Glutamatergic neuron (in vitro differentiated cells): ENCODE measurements around the gene ATP2B2. TPM values are rescaled to one million over a fixed set of nuclear protein-coding genes. Genes with fewer than 3 reads are reported as not detected.
"Not testable (repeated sequence)": the region's sequence is repeated elsewhere in the genome, so short reads cannot be mapped to it uniquely, and the experiment has no call there.

Experiments used
- DNase-seq: peaks from one replicate; pipeline ENCODE4 v3.0.0; 2022
- H3K27ac Mint-ChIP-seq: one replicate; pipeline ENCODE4 v1.8.0; 2020; ENCODE audit warnings: mild to moderate bottlenecking, mixed read lengths, inconsistent platforms; ENCODE audit not compliant: unreplicated experiment
- H3K27me3 Mint-ChIP-seq: one replicate; pipeline ENCODE4 v1.8.0; 2020; ENCODE audit warnings: mild to moderate bottlenecking, moderate library complexity, mixed read lengths, inconsistent platforms; ENCODE audit not compliant: unreplicated experiment
- H3K36me3 Mint-ChIP-seq: one replicate; pipeline ENCODE4 v1.8.0; 2020; ENCODE audit warnings: mild to moderate bottlenecking, mixed read lengths, inconsistent platforms; ENCODE audit not compliant: unreplicated experiment
- H3K4me1 Mint-ChIP-seq: one replicate; pipeline ENCODE4 v1.8.0; 2020; ENCODE audit warnings: mild to moderate bottlenecking, low read depth, mixed read lengths, inconsistent platforms; ENCODE audit not compliant: unreplicated experiment
- H3K4me3 Mint-ChIP-seq: one replicate; pipeline ENCODE4 v1.8.0; 2020; ENCODE audit warnings: mild to moderate bottlenecking, mixed read lengths, inconsistent platforms; ENCODE audit not compliant: unreplicated experiment
- H3K9me3 Mint-ChIP-seq: one replicate; pipeline ENCODE4 v1.8.0; 2020; ENCODE audit warnings: mild to moderate bottlenecking, moderate library complexity, mixed read lengths, inconsistent platforms; ENCODE audit not compliant: unreplicated experiment
- total RNA-seq: library from RNA; stranded (reverse); fragmentation: NEBNext Ultra II Directional; extraction: Animal tissue kit (Norgen Biotek cat#: 25700); gene quantifications from one replicate; pipeline ENCODE4 v1.2.1, GENCODE V29; 2021; ENCODE audit not compliant: unreplicated experiment
- TF ChIP-seq, protein P1 (sequence below): fragments of 200-600 bp; sonication (generic); IDR thresholded peaks from one replicate; pipeline ENCODE4 v1.5.0; 2021; ENCODE audit not compliant: partially characterized antibody, unreplicated experiment

ATP2B2 gene
- total RNA-seq, 1 donor from 2014 or later, result 31.2 TPM

DNA sequence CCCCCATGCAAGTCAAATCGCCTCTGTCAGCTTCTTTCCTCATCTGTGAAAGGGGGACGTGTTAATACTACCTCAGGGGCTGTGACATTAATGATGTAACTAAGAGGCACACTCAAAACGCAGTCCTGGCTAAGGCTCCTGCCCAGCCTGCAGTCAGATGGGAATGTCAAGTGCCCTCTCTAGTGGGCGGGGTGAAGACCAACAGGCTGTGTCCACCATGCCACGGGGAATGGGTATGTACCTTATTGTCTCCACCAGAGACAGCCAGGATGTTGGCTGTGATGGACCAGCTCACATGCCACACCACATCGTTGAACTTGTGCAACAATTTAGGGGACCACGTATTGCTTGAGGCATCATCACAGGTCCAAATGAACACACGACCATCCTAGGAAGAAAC, 201.6 kb downstream of the ATP2B2 start:
- no peak for DNase-seq
- peaks cover 11% of the 10 kb centered on the region for H3K4me1 Mint-ChIP-seq
- peaks cover 5% of the 10 kb centered on the region for H3K27me3 Mint-ChIP-seq
- no peak overlapping the region for H3K4me3 Mint-ChIP-seq
- H3K9me3 Mint-ChIP-seq, result no peaks in the 10 kb centered on the region
- no peak overlapping the region for H3K27ac Mint-ChIP-seq
- H3K36me3 Mint-ChIP-seq, result peaks cover 5% of the 10 kb centered on the region
- TF ChIP-seq, protein P1, sequence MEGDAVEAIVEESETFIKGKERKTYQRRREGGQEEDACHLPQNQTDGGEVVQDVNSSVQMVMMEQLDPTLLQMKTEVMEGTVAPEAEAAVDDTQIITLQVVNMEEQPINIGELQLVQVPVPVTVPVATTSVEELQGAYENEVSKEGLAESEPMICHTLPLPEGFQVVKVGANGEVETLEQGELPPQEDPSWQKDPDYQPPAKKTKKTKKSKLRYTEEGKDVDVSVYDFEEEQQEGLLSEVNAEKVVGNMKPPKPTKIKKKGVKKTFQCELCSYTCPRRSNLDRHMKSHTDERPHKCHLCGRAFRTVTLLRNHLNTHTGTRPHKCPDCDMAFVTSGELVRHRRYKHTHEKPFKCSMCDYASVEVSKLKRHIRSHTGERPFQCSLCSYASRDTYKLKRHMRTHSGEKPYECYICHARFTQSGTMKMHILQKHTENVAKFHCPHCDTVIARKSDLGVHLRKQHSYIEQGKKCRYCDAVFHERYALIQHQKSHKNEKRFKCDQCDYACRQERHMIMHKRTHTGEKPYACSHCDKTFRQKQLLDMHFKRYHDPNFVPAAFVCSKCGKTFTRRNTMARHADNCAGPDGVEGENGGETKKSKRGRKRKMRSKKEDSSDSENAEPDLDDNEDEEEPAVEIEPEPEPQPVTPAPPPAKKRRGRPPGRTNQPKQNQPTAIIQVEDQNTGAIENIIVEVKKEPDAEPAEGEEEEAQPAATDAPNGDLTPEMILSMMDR, result no peak

DNA sequence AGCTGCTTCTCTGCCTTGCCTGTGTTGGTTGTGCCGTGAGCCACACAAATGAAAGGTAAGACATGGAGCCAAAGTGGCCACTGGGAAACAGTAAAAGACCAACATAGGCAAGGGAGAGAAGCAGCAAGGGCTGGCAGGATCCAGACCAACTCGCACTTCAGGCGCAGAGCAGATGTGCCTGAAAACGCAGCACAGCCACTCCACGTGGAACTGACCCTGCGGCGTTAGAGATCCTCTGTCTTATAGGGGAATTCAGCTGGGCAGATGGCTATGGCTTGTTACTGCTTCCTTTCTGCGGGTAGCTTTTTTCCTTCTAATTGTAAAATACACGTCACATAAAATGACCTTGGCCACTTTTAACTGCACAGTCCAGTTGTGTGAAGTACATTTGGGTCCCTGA, 202.3 kb downstream of the ATP2B2 start:
- Mint-ChIP-seq H3K4me1 (peaks cover 11% of the 10 kb centered on the region), H3K27ac (no peak overlapping the region), H3K27me3 (peaks cover 5% of the 10 kb centered on the region), H3K9me3 (no peaks in the 10 kb centered on the region), H3K36me3 (peaks cover 5% of the 10 kb centered on the region), H3K4me3 (no peak overlapping the region)
- TF ChIP-seq, protein P1, result no peak
- DNase-seq, result no peak

DNA sequence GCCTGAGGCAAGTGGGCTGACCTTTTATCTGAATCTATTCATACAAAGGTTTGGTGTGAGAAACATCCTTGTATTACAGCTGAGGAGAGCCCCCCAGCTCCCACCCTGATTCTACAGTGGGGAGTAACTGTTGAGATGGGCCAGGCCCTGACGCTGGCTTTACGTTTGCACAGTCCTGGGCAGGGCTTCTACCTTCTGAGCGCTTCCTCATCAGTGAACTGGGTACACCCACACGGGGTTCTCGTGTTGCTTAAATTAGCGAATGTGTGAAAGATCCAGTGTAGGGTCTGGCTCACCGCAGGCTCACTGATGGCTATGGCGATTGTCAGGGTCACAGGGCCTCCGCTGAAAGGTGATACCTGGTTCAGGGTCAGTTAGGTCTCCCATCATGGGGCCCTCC, 205.3 kb downstream of the ATP2B2 start:
- Mint-ChIP-seq H3K27me3 (peaks cover 5% of the 10 kb centered on the region), H3K9me3 (no peaks in the 10 kb centered on the region), H3K36me3 (peaks cover 8% of the 10 kb centered on the region), H3K4me3 (no peak overlapping the region), H3K27ac (peak overlapping the region; percentile 89), H3K4me1 (peaks cover 11% of the 10 kb centered on the region)
- TF ChIP-seq, protein P1, result no peak
- DNase-seq, result no peak

DNA sequence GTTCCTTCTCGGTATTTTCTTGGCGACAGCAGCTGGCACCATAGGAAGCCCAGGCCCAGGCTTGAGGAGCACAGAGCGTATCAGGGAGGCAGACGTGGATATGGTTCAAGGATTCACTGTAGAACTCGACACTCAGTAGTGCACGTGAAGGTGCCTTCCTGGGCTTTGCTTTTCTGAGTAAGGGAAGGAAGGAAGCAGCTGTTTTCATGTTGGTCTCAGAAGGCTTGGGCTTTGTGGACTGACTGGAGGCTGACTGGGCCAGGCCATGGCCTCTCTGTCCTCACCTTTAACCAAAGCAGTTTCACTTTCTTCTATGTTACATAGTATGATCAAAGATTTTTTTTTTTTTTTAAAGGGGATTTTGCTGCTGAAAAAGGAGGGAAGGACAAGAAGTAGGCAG, 205.7 kb downstream of the ATP2B2 start:
- no peak for DNase-seq
- no peaks in the 10 kb centered on the region for H3K9me3 Mint-ChIP-seq
- peaks cover 5% of the 10 kb centered on the region for H3K27me3 Mint-ChIP-seq
- H3K36me3 Mint-ChIP-seq, result peaks cover 8% of the 10 kb centered on the region
- TF ChIP-seq, protein P1, result no peak
- no peak overlapping the region for H3K4me3 Mint-ChIP-seq
- H3K27ac Mint-ChIP-seq, result peak overlapping the region; percentile 89
- peaks cover 11% of the 10 kb centered on the region for H3K4me1 Mint-ChIP-seq

DNA sequence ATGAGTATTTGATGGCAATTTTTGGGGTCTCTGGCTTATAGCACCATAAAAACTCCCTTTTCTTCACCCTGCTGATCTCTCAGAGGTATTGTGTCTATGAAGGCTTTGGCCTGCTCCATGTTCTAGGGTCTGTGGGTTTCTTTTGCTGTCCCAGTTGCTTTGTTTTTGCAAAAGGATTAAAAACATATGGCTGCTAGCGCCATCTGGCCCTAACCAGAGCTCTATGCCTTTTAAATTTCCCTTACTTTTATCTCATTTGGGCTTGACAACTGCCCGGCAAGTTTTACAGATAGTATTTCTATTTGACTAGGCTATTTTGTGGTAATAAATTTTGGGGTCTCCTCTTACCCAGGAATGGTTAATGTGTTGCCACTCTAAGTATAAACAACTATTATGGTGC, 206.2 kb downstream of the ATP2B2 start:
- peaks cover 8% of the 10 kb centered on the region for H3K36me3 Mint-ChIP-seq
- no peak for DNase-seq
- peaks cover 5% of the 10 kb centered on the region for H3K27me3 Mint-ChIP-seq
- H3K4me3 Mint-ChIP-seq, result no peak overlapping the region
- no peaks in the 10 kb centered on the region for H3K9me3 Mint-ChIP-seq
- peaks cover 11% of the 10 kb centered on the region for H3K4me1 Mint-ChIP-seq
- TF ChIP-seq, protein P1, result no peak
- H3K27ac Mint-ChIP-seq, result peak overlapping the region; percentile 89

DNA sequence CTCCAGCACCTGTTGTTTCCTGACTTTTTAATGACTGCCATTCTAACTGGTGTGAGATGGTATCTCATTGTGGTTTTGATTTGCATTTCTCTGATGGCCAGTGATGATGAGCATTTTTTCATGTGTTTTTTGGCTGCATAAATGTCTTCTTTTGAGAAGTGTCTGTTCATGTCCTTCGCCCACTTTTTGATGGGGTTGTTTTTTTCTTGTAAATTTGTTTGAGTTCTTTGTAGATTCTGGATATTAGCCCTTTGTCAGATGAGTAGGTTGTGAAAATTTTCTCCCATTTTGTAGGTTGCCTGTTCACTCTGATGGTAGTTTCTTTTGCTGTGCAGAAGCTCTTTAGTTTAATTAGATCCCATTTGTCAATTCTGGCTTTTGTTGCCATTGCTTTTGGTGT, 207.3 kb downstream of the ATP2B2 start:
- not testable (repeated sequence) for H3K9me3 Mint-ChIP-seq, H3K36me3 Mint-ChIP-seq, H3K27me3 Mint-ChIP-seq, H3K4me3 Mint-ChIP-seq, DNase-seq, H3K27ac Mint-ChIP-seq
- H3K4me1 Mint-ChIP-seq, result peaks cover 11% of the 10 kb centered on the region
